GM12864 (cell line): ENCODE measurements around the gene NOS1AP.
"Not testable (repeated sequence)": the region's sequence is repeated elsewhere in the genome, so short reads cannot be mapped to it uniquely, and the experiment has no call there.

Experiments used
- DNase-seq: peaks from one replicate; pipeline ENCODE4 v3.0.0-alpha.2; 2011; ENCODE audit warnings: low read depth
- H3K4me3 ChIP-seq: 2 replicates; pipeline ENCODE4 v1.5.1; 2011; ENCODE audit warnings: mild to moderate bottlenecking, low read depth, low read length, control low read depth
- CTCF ChIP-seq: IDR thresholded peaks from 2 replicates; pipeline ENCODE4 v1.5.1; 2011; ENCODE audit warnings: low read depth, mild to moderate bottlenecking, moderate library complexity, low read length, control low read depth, inconsistent platforms; ENCODE audit errors: missing control alignments

Gene NOS1AP

DNA sequence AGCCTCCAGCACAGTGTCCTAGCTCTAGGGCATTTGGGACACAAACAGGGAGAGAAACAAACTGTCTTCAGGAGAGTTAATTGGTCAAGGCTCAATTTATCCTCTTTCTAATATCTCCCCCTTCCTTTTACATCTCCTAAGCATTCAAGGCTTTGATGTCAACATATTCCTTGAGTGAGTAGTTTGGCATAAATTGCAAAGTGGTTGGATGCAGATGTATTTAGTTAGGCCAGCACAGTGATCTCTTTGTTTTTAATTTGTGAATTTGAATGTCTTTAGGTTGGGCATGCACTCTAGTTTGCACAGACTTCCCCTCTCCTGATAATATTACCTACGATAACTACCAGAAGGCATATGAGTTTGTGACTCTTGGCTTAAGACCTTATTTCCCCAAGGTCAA lies 33.3 kb upstream of the NOS1AP start:
- DNase-seq = no peak

GRCh38 chr1:162038624-162039023 lies 30.9 kb upstream of the NOS1AP start:
- TF ChIP-seq CTCF = no peak
- no peak overlapping the region for H3K4me3 ChIP-seq
- no peak for DNase-seq

More for the DNA sequence above, 33.3 kb upstream of the NOS1AP start:
- TF ChIP-seq CTCF = no peak
- H3K4me3 ChIP-seq = no peak overlapping the region

DNA sequence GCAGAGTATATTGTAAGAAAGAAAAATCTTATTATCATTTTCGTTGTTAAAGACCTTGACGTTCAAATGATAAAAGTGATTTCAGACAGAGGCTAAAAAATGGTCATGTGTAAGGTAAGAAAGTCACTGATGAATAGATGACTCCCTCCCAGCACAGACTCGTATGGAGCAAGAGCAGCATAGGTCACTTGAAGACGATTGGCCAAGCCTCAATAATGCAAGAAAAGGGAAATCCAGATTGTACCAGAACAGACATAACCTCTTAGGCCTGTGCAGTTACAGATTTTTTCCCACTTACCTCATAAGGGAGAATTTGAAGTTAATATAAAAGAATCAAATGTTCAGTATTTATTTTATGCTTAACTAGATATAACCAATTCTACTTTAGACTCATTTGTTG lies 29.5 kb upstream of the NOS1AP start:
- no peak for DNase-seq
- H3K4me3 ChIP-seq = no peak overlapping the region
- TF ChIP-seq CTCF = no peak

DNA sequence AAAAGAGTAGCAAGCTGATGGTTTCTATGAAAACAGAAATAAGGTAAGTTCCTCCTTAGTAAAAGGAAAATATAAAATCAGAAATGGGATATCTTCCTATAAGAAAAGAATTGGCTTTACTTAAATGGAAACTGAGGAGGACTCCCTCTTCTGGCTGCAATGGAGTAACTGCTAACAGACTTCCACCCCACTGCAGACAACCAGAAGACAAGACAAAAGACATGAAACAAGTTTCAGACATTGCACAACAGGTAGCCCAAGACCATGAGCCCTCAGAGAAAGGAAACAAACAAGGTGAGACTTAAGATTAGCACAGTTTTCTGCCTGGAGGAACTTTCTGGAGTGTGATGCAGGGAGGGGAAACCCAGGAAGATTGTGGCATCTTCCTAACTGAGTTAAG lies 28.8 kb upstream of the NOS1AP start:
- TF ChIP-seq CTCF = peak; percentile 39
- H3K4me3 ChIP-seq = no peak overlapping the region
- DNase-seq = no peak

DNA sequence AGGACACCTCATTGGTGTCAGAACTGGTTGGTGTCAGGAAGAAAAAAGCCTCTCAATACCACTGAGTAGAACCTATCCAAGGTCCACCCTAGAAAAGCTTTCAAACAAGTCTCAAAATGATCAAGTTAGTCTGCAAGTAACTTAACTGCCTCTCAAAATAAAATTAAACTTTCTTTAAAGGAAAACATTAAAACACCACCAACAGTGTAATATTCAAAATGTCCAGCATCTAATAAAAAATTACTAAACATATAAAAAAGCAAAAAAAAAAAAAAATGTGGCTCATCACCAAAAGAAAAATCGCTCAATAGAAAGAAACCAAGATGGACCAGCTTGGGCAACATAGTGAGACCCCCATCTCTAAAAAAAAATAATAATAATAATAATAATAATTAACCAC lies 27.1 kb upstream of the NOS1AP start:
- no peak overlapping the region for H3K4me3 ChIP-seq
- no peak for TF ChIP-seq CTCF
- DNase-seq = no peak

- TF ChIP-seq CTCF = no peak
- DNase-seq = no peak
- no peak overlapping the region for H3K4me3 ChIP-seq
These were observed 22.6 kb upstream of the NOS1AP start for GRCh38 chr1:162046921-162047320.

GRCh38 chr1:162053949-162054348 lies 15.5 kb upstream of the NOS1AP start:
- not testable (repeated sequence) for DNase-seq, H3K4me3 ChIP-seq

GRCh38 chr1:162055062-162055461 lies 14.4 kb upstream of the NOS1AP start:
- H3K4me3 ChIP-seq = no peak overlapping the region
- TF ChIP-seq CTCF = no peak
- DNase-seq = no peak
